A673 (cell line): ENCODE results near the gene SYS1. TPM values are rescaled to one million over a fixed set of nuclear protein-coding genes. Genes with fewer than 3 reads are reported as not detected.

Experiments
- BruUV-seq: library from RNA; stranded (reverse); fragments of 400-500 nt; replicated peaks from 2 replicates; lab custom pipeline; 2021; lab: Mats Ljungman, UMichigan
- CTCF ChIA-PET: fragments of 300-600 bp; sonication (Branson Sonifier 250); formaldehyde crosslinking; loops from one replicate; lab custom pipeline; 2022; ENCODE audit warnings: antibody characterized with exemption; lab: Charles Lee
- POLR2A ChIA-PET: fragments of 300-600 bp; sonication (Branson Sonifier 250); formaldehyde crosslinking; loops from one replicate; lab custom pipeline; 2022; ENCODE audit warnings: antibody characterized with exemption; ENCODE audit not compliant: low non-redundant PET; lab: Charles Lee
- DNase-seq: peaks from one replicate; pipeline ENCODE4 v3.0.0-alpha.2; 2015; ENCODE audit warnings: low spot score
- H3K27ac ChIP-seq: fragments of 200-600 bp; sonication (generic); 2 replicates; pipeline ENCODE4 v1.5.1; 2016; ENCODE audit warnings: mixed run types, low read depth, mild to moderate bottlenecking, mixed read lengths, antibody characterized with exemption, low read length; ENCODE audit not compliant: poor library complexity, severe bottlenecking
- H3K27me3 ChIP-seq: fragments of 200-600 bp; sonication (generic); replicated peaks from 2 replicates; pipeline ENCODE4 v1.6.1; 2017; ENCODE audit warnings: mixed run types, low read depth, mild to moderate bottlenecking, mixed read lengths, antibody characterized with exemption, low read length; ENCODE audit not compliant: insufficient read depth, poor library complexity
- H3K36me3 ChIP-seq: fragments of 200-600 bp; sonication (generic); 2 replicates; pipeline ENCODE4 v1.6.1; 2016; ENCODE audit warnings: mixed run types, mild to moderate bottlenecking, mixed read lengths, antibody characterized with exemption, low read length; ENCODE audit not compliant: insufficient read depth, poor library complexity, severe bottlenecking
- H3K4me1 ChIP-seq: fragments of 200-600 bp; sonication (generic); 2 replicates; pipeline ENCODE4 v1.6.1; 2017; ENCODE audit warnings: mixed run types, mild to moderate bottlenecking, mixed read lengths, antibody characterized with exemption, low read length; ENCODE audit not compliant: insufficient read depth, poor library complexity, severe bottlenecking
- H3K4me3 ChIP-seq: fragments of 200-600 bp; sonication (generic); 2 replicates; pipeline ENCODE4 v1.5.1; 2016; ENCODE audit warnings: low read depth, mixed run types, mild to moderate bottlenecking, mixed read lengths, low read length; ENCODE audit not compliant: poor library complexity, severe bottlenecking
- H3K9me3 ChIP-seq: fragments of 200-600 bp; sonication (generic); 2 replicates; pipeline ENCODE4 v1.6.1; 2016; ENCODE audit warnings: mixed run types, low read depth, mild to moderate bottlenecking, mixed read lengths, antibody characterized with exemption, low read length; ENCODE audit not compliant: poor library complexity, severe bottlenecking
- EZH2 ChIP-seq: fragments of 200-600 bp; sonication (generic); IDR thresholded peaks from 2 replicates; pipeline ENCODE4 v1.6.1; 2017; ENCODE audit warnings: borderline replicate concordance, low read depth, mild to moderate bottlenecking, mixed read lengths, antibody characterized with exemption, low read length; ENCODE audit not compliant: poor library complexity, severe bottlenecking
- intact Hi-C: fragments of 100-400 bp; cut with micrococcal nuclease; formaldehyde crosslinking; loops from one replicate; pipeline ENCODE4 v1.10.0; 2022; ENCODE audit not compliant: unreplicated experiment
- total RNA-seq: library from RNA; stranded (reverse); gene quantifications from 2 replicates; pipeline ENCODE4 v1.2.3, GENCODE V29; 2021
- TF ChIP-seq, protein P1 (sequence below): fragments of 300-800, 200-600 bp; sonication (generic); conservative IDR thresholded peaks from 2 replicates; pipeline ENCODE4 v1.5.1; 2017; ENCODE audit warnings: low read depth, mild to moderate bottlenecking, antibody characterized with exemption, low read length, moderate library complexity, mixed read lengths

Gene SYS1
- total RNA-seq, 1 experiment from 2014 or later, result 22.8 TPM

DNA sequence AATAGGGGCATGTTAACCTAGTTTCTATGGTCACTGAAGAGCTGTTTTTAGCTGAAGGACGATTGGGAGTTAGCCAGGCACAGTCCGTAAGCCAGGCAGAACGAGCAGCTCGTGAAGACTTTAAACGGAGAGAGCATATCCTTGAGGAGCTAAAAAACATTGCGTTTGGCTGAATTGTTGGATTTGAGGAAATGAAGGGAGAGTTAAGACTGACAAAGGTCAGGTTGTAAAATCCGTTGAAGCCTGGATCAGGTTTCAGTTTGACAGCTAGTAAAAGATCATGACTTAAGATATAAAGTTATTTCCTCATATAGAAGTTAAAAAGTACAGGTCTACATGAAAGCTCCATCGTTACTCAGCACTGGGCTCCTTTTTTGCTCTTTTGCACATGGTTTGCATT is 47.9 kb downstream of the SYS1 start:
- POLR2A ChIA-PET, result no interaction called here
- Histone ChIP-seq H3K9me3 (no peaks in the 10 kb centered on the region), H3K4me3 (no peak overlapping the region), H3K27me3 (no peaks in the 10 kb centered on the region), H3K36me3 (peaks cover 18% of the 10 kb centered on the region), H3K27ac (no peak overlapping the region), H3K4me1 (peaks cover 13% of the 10 kb centered on the region)
- no peak for TF ChIP-seq EZH2
- TF ChIP-seq, protein P1, sequence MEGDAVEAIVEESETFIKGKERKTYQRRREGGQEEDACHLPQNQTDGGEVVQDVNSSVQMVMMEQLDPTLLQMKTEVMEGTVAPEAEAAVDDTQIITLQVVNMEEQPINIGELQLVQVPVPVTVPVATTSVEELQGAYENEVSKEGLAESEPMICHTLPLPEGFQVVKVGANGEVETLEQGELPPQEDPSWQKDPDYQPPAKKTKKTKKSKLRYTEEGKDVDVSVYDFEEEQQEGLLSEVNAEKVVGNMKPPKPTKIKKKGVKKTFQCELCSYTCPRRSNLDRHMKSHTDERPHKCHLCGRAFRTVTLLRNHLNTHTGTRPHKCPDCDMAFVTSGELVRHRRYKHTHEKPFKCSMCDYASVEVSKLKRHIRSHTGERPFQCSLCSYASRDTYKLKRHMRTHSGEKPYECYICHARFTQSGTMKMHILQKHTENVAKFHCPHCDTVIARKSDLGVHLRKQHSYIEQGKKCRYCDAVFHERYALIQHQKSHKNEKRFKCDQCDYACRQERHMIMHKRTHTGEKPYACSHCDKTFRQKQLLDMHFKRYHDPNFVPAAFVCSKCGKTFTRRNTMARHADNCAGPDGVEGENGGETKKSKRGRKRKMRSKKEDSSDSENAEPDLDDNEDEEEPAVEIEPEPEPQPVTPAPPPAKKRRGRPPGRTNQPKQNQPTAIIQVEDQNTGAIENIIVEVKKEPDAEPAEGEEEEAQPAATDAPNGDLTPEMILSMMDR, result no peak
- intact Hi-C loops, result no loop called here
- no TSS peak for BruUV-seq
- CTCF ChIA-PET, result interaction anchor here (0.5 kb wide), 1 partner anchor 360 kb away, joined by 3 read pairs; no protein-coding TSS in a partner anchor
- DNase-seq, result no peak

DNA sequence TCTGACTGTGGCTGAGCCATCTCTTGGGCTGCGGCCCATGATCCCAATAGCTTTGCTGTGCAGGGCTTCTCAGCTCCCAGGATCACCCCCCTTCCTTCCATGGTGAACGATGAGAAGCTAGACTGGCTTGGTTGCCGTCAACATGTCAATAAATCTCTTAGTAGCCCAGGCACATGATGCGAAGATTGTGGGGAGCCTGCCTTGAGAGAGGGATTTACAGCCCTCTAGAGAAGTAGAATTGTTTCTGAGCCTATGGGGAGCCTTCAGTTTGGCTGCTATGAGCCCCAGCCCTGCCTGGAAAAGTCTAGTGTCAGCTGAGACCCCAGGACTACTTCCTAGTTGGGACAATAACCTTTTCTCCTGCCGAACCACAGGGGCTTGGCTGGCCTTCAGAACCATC is 49.7 kb downstream of the SYS1 start:
- CTCF ChIA-PET, result no interaction called here
- intact Hi-C loops, result no loop called here
- Histone ChIP-seq H3K4me3 (no peak overlapping the region), H3K27ac (peak overlapping the region; percentile 5), H3K4me1 (peaks cover 17% of the 10 kb centered on the region), H3K27me3 (no peaks in the 10 kb centered on the region), H3K9me3 (no peaks in the 10 kb centered on the region), H3K36me3 (peaks cover 18% of the 10 kb centered on the region)
- BruUV-seq, result no TSS peak
- DNase-seq, result no peak
- POLR2A ChIA-PET, result no interaction called here
- TF ChIP-seq EZH2, result no peak
- TF ChIP-seq, protein P1, result no peak

DNA sequence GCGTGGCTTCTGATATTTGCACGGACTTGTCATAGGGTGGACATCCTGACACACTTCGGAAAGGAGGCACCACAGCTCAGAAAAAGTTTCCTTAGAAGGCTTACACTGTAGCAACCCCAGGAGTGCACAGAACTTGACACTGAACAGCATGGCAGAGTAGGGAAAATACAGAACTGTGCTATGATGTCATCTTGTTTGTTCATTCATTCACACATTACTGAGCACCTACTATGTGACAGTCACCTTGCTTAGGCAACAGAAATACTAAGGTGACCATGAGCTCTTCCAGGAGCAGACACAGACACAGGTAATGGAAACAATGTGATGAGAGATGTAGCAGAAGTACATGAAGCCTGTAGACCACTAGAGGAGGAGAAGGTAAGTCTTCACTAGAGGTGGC is 50.5 kb downstream of the SYS1 start:
- Histone ChIP-seq H3K27ac (no peak overlapping the region), H3K9me3 (no peaks in the 10 kb centered on the region), H3K4me1 (peaks cover 12% of the 10 kb centered on the region), H3K4me3 (no peak overlapping the region), H3K36me3 (peaks cover 18% of the 10 kb centered on the region), H3K27me3 (no peaks in the 10 kb centered on the region)
- ChIA-PET POLR2A (no interaction called here), CTCF (no interaction called here)
- no TSS peak for BruUV-seq
- no peak for TF ChIP-seq EZH2
- TF ChIP-seq, protein P1, result no peak
- intact Hi-C loops, result no loop called here
- no peak for DNase-seq
